NCI-H2227 treated with DMSO at 0.1 percent for 48 hours (cell line): ENCODE data around the gene RUVBL1.
"Not testable (repeated sequence)": the region's sequence is repeated elsewhere in the genome, so short reads cannot be mapped to it uniquely, and the experiment has no call there.

Source experiments
- DNase-seq: peaks from one replicate; lab custom pipeline; 2025; lab: John Stamatoyannopoulos, UW

Gene RUVBL1

DNA sequence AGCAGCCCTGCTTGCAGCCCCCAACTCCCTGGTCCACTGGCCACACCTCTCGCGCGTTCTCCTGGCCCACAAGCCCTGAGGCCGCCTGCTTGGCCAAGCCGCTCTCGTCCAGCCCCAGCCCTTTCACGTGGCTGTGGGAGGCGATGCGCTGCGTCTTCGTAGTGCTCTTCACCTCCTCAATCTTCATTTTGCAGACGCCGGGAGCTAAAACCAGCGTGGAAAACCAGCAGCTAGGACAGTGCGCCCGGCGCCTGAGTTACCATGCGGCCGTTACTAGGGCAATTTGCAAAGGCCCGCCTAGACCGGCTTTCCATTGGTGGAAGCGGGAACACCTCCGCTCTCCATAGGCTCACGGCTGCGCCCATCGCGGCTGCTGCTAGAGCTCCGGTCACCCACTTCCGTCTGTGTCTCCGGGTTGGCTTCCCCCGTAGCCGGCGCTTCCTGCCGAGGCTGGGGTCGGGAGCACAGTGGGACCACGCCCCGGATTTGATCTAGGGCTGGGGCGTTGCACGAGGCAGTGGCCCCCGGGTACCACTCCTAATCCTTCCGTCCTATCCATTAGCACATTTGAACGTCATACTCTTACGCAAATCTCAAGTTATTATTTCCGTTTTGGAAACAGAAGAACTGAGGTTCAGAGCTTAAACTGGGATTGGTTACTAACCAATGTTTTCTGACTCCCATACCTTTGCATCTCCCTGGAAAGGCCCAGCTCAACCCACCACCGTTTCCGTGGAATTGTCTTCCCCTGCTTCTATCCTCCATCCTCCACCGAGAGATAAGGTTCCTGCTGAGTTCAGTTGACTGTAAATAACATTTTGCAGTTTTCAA lies at the start of gene RUVBL1:
Gene RUVBL1 (minus strand): TSS at position 275 of the 831 bp plus-strand sequence. CDS start 88 bp downstream, at position 187.
- DNase-seq: peak; percentile 95

DNA sequence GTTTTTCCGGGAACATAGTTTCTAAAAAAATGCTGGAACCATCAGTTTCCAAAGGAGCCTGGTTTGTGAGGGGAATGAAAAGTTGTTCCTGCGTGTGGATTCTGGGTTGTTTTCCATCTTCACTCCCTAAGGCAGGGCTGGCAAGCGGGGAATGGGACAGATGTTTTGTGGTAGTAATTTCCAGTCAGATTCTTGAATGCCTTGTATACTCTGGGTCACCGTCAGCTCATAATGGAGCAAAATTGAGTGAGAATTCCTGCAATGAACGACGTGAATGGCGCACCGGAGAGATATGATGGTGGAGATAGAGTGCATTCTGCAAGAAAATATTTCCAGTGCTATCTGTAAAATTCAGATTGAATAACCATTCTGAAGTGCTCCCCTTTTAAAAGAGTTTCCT lies 49.6 kb upstream of the RUVBL1 start:
- no peak for DNase-seq

DNA sequence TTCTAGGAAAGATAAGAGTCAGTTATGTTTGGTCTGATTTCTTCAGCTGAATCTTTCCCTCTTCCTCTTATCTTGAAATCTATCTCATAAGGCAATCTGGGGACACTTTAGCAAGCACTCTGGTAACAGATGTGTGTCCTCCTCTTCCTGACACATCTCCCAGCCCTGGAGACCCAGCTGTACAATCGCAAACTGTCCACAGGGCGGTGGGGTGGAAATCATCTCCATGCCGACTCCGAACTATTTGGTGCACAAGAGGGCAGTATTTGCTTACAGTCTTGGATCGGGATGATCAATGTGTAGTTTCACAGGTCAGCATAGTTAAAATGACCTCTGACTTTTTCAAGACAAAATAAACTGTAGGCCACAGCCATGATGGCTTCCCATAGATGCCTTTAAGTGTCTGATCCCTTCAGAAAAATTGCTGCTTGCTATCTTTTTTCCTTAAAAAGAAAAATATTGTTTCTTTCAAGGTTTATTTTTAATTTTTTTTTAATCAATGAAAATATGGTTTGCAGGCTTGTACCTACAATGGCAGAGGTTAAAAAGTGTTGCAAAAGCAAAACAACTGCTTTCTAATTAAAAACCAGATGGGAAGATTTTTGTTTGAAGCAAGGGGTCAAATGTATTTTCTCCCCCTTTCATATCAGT lies 47.4 kb upstream of the RUVBL1 start:
- no peak for DNase-seq

DNA sequence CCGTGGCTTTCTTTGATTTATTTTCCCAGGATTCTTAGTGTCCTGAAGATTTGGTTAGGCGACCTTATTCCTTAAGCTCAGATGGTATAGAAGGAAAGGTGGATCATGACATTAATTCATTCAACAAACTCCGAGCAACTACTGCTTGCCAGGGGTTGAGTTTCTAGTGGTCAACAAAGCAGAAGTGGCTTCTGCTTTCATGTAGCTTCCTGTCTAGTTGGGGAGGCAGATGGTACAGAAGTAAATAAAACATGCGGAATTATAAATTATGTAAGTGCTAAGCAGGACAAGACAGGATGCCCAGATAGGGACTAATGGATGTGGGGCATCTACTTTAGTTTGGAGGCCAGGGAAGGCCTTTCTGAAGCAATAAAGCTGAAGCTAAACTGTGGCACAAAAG lies 45.2 kb upstream of the RUVBL1 start:
- DNase-seq: no peak

DNA sequence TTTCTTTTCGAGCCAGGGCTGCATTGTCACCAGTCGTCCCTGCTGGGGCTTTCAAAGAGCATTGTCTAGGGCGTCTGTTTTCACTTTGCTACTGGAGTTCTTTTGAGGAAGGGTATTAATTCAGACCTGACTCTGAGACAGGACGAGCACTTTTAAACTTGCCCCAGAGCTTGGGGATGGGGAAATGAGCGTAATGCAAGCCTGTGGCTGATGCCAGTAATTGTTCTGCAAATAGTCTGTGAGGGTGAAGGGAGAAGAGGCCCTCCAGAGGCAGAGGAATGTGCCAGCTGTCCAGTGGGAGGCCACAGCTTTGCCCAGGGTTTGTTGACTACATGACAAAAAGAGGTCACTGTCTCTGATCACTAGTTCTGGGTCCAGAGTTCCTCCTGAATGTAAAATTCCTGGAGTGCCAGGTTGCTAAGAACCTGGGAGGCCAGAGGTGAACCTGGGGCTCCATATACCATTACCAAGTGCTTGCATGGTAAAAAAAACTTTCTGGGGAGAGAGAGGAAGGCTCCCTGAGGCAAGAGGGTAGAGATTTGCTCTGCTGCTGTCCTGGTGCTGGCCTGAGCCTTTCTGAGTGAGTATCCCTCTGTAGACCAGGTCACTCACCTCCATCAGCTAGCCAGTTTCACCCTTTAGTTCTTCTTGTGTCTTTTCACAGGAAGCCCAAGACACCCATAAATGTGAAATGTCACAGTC lies 44.5 kb upstream of the RUVBL1 start:
- no peak for DNase-seq

DNA sequence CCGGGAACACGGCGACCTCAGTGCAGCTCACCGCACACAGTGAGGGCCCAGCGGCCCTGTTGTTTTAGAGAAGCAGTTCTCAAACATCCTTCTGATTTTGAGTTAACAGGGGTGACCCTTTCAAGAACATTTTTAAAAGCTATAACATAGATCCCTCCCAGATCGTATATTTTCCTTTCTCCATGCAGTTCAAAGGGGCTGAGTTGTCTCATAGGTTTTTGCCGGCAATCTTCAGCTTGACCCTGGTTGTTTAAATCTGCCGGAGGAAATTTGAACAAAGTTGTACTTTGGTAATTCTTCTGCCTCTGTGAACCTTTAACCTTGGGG lies 44.0 kb upstream of the RUVBL1 start:
- no peak for DNase-seq

DNA sequence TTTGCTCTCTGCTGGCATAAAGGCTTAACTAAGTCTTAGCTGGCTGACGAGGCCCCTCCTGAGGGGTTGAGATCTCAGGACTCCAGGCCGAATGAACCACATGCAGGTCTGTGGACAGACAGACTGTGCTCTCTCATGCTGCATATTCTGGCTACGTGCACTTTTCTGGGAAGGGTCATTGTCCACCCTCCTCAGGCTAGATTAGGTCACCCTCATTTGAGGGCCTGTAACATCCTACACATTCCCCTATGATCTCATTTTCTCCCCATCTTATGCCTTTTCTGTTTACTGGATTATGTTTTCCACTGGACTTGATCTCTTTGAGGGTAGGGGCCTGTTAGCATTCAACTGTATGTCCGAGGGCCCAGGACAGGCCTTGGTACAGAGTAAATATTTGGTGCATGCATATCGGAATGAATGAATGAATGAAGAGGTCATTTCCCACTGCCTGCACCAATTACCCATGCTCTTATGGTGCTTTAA lies 43.4 kb upstream of the RUVBL1 start:
- no peak for DNase-seq

DNA sequence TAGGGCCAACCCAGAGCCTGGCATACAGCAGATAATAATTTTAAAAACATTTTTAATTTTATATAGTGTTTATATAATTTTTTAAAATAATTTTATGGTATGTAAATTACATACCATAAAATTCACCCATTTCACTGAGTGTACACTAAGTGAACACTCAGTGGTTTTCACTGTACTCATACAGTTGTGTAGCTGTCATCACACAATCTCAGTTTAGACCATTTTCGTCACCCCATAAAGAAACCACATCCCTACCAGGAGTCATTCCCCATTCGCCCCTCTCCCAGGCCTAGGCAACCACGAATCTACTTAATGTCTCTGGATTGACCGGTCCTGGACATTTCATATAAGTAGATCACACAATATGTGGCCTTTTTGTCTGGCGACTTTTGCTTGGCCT lies 39.8 kb upstream of the RUVBL1 start:
- DNase-seq: no peak

DNA sequence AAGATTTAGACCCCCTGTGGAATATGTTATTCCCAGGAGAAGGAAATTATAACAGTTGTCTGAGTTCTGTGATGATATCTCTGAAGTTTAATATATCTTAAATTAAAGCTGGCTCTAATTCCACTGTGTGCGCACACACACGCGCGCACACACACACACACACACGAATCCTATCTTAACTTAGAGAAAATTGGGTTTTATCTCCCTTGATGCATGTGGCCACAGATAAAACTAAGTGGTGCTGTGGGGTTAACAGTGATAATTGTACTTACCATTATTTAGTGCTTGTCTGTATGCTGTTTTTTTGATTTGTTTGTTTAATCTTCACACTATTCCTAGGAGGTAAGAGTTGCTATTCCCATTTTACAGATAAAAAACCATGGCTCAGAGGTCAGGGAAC lies 37.0 kb upstream of the RUVBL1 start:
- no peak for DNase-seq

DNA sequence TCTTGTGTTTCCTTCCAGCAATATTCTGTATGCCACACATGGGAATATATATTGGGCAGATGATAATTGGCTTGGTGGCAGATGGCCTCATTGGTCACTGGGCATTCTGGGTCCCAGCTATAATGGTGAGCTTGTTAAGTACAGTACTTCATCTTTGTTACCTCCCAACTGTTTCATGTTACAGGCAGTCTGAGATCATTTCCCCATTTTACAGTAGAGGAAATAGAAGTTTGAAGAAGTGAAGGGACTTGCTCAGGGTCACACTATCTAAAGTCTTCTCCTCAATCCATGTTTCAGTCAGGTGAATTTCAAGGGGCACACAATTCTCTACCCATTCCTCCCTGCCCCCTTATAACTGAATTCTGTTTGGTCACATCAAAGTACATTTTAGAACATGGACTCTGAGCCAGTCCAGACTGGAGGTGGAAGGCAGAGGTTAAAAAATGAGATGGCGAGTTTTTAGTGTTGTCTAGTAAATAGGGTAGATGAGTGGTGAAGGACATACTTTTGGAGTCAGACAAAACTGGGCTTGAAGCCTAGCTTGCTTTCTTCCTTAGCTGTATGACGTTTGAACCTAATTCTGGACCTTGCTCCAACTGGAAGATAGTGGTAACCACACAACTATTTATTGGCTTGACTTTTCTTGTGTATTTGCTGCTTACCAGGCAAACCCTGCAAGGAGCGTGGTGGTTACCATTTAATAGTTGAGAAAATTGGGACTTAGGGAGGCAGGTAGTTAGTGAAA lies 32.2 kb upstream of the RUVBL1 start:
- DNase-seq: no peak

DNA sequence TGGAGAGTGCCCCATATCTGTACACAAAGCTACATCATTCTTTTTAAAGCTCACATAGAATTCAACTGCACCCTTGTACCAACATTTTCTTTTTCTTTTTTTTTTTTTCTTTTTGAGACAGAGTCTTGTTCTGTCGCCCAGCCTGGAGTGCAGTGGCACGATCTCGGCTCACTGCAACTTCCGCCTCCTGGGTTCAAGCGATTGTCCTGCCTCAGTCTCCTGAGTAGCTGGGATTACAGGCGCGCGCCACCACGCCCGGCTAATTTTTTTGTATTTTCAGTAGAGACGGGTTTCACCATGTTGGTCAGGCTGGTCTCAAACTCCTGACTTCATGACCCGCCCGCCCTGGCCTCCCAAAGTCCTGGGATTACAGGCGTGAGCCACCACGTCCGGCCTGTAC lies 30.7 kb upstream of the RUVBL1 start:
- not testable (repeated sequence) for DNase-seq

DNA sequence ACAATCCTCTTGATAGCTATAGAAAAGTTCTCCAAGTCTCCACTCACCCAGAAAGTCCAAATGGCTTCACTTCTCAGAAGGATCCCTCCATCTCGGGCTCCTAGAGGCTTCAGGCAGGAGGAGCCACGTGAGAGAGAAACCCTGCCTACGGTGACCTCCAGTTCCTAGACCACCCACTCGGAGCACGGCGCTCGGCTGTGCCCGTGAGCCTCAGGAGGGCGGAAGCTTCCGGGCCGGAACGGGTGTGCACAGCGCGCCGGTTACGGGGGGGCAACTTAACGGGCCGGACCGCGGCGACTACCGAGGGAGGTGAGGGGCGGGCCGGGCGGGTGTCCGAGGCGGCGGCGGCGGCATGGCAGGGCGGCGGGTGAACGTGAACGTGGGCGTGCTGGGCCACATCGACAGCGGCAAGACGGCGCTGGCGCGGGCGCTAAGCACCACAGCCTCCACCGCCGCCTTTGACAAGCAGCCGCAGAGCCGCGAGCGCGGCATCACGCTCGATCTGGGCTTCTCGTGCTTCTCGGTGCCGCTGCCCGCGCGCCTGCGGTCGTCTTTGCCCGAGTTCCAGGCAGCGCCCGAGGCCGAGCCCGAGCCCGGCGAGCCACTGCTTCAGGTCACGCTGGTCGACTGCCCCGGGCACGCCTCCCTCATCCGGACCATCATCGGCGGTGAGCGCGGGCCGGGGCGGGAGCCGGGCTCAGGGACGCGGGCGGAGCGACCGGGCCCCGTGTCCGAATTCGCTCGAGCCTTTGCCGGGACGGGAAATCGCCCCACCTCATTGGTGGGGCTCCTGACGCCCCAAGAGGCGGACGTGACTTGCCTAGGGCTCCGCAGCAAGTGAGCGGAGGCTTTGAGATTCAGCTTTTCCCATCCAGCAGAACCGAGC lies 29.8 kb upstream of the RUVBL1 start, which contains the start of gene EEFSEC:
Gene EEFSEC (plus strand): TSS at position 326 of the 886 bp plus-strand sequence. CDS start 27 bp downstream, at position 353.
- peak; percentile 71 for DNase-seq

DNA sequence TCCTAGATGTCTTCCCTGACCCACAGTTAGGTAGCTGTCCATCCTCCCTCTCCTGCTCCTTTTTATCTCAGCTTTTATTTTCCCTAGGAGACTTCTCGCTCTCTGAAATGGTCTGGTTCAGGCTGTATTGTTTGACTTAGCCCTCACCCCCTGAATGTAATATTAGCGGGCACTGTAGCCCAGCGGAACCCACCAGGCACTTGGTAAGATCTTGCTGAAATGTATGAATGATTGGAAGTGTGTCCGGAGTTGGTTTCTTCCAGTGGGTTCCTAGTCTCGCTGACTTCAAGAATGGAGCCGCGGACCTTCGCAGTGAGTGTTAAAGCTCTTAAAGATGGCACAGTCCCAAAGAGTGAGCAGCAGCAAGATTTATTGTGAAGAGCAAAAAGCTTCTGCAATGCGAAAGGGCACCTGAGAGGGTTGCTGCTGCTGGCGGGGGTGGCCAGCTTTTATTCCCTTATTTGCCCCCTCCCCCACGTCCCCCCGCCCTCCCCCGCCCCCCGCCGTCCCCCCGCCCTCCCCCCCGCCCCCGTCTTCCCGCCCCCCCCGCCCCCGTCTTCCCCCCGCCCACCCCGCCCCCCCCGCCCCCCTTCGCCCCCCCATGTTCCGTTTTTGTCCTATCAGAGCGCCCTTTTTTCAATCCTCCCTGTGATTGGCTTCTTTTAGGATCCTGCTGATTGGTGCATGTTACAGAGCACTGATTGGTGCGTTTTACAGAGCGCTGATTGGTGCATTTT lies 29.0 kb upstream of the RUVBL1 start:
- no peak for DNase-seq

DNA sequence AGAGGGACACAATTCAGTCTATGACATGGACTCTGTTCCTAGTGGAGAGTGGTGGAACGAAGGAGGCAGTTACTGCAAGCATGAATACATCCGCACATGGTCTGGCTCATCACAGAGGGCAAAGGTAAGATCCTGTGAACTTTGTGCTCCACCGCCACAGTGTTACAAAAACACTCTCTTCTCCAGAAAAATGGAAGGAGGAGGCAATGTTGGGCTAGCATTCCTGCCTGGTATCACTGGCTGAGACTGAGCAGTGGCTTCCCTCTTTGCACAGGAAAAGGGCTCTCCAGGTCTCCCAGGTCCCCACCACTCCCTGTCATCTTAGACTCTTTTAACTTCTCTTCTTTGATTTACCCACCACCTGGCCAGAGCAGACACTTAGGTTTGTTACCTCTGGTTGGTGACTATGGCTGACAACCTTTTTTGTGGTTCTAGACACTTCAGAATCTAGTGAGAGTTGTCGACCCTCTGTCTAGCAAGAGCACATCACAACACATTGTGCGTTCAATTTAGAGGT lies 28.2 kb upstream of the RUVBL1 start:
- DNase-seq: no peak

DNA sequence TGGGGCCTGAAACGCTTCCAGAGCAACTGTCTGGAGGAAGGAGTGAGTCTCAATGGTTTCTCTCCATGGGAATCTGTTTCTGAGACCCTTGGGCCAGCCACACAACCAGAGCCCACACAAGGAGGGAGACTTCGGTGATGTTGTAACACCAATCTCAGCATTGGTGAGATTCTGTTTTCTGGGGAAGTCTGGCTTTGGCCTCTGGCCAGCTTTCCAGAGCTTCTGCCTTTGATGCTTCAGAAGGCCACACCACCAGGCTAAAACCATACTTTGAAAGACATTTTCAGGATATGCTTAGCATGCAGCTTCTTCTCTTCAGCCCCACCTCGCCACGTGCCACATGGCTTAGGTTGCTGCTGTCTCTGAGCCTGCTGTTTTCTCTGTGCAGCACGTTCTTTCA lies 26.0 kb upstream of the RUVBL1 start:
- DNase-seq: no peak

DNA sequence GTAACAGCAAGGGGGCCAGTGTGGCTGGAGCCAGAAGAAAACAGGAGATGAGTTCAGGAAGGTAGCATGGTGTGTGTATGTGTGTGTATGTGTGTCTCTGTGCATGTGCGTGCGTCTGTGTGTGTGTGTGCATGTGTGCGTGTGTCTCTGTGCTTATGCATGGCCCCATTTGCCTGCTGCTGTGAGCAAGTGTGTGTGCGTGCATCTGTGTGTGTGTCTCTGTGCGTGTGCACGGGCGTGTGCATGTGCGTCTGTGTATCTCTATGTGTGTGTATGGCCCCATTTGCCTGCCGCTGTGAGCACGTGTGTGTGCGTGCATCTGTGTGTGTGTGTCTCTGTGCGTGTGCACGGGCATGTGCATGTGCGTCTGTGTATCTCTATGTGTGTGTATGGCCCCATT lies 22.6 kb upstream of the RUVBL1 start:
- no peak for DNase-seq

DNA sequence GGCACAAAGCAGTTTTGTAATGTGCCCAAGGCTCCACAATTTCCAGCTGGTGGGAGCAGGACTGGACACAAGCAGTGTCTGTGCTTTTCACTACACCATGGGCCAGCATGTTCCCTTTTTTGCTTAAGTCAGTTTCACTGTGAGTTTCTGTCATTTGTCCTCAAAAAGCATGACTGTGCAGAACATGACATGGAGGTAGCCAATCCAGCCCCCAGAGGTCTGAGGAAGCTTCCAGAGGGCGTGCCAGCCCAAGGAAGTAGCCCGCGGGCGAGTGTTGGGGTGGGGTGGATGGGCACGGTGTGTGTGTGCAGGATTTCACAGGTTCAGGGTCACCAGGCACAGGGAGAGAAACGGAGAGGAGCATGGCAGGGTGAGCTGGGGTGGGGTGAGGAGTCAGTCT lies 21.7 kb upstream of the RUVBL1 start:
- DNase-seq: no peak

DNA sequence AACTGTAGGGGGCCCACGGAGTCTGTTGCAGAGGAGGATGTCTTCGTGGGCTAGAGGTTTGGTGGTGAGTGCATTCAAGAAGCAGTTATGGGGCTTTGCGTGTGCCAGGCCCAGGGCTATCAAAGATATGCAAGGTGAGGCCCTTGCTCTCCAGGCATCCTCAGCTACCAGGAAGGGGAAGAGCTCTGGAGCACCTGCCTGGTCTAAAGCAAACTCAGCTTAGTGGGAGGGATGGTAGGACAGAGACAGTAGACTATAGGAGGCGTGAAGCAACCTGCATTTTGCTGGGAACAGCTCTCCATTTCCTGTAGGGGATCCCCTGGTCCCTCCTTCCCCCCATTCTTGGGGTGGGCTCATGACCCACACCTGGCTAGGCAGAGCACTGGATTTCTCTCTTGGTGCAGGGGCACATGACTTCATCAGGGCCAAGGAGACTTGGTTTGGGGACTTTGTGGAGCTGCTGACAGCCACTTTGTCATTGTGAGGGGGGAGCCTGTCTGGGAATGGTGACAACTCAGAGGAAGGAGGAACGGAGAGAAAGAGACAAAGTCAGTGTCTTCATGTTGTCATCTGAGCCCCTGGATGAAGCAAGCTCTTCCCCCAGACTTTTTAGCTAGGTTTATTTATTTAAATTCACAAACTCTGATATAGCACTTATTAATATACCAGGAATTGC lies 21.0 kb upstream of the RUVBL1 start:
- no peak for DNase-seq

DNA sequence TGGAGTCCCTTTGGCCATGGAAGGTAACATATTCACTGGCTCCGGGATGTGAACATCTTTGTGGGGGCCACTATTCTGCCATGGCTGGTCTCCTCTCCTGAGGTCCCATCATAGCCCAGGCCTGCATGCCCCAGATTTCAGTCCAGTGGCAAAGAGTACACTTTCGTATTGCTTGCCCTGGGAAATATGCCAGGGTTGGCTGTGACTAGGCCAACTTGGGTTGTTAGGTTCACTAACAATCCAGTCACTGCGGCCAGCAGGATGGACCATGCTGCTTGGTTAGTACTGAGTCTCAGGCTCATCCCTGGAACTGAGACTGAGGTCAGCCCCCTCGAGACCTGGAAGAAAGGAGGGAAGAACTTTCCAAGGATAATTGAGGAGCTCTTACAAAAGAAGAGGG lies 19.9 kb upstream of the RUVBL1 start:
- DNase-seq: no peak
